HTERT RPE-1 (cell line): Measurements from ENCODE around the gene TUBA8.
"Not testable (repeated sequence)": the region's sequence is repeated elsewhere in the genome, so short reads cannot be mapped to it uniquely, and the experiment has no call there.

Experiments
- in situ Hi-C: fragments of 300-500 bp; cut with MboI; formaldehyde crosslinking; loops from 4 replicates; pipeline ENCODE4 v1.14.3; 2020; ENCODE audit warnings: low sequenced_read_pairs

The TUBA8 gene

GRCh38 chr22:18110194-18110953 lies at the start of gene TUBA8:
TSS of gene TUBA8 (plus strand) at chr22:18110809. CDS start at chr22:18110866, 57 bp downstream.
- in situ Hi-C loops, result no loop called here

- in situ Hi-C loops, result no loop called here
Observed at GRCh38 chr22:18062421-18062820, 48.2 kb upstream of the TUBA8 start.

GRCh38 chr22:18063306-18063705 lies 47.3 kb upstream of the TUBA8 start:
- in situ Hi-C loops, result no loop called here

GRCh38 chr22:18063715-18064114 lies 46.9 kb upstream of the TUBA8 start:
- in situ Hi-C loops, result not testable (repeated sequence)

- in situ Hi-C loops, result no loop called here
Observed at GRCh38 chr22:18064636-18065035, 46.0 kb upstream of the TUBA8 start.

- in situ Hi-C loops, result no loop called here
Observed at GRCh38 chr22:18065256-18065655, 45.4 kb upstream of the TUBA8 start.

- in situ Hi-C loops, result no loop called here
Observed at GRCh38 chr22:18066181-18066859, 44.3 kb upstream of the TUBA8 start.

GRCh38 chr22:18067121-18067520 lies 43.5 kb upstream of the TUBA8 start:
- in situ Hi-C loops, result no loop called here

- in situ Hi-C loops, result no loop called here
Observed at GRCh38 chr22:18067548-18068341, 42.9 kb upstream of the TUBA8 start.

GRCh38 chr22:18068381-18068988 lies 42.1 kb upstream of the TUBA8 start:
- in situ Hi-C loops, result no loop called here

- in situ Hi-C loops, result no loop called here
Observed at GRCh38 chr22:18069041-18069440, 41.6 kb upstream of the TUBA8 start.

- in situ Hi-C loops, result no loop called here
Observed at GRCh38 chr22:18070041-18070440, 40.6 kb upstream of the TUBA8 start.

GRCh38 chr22:18070556-18071306 lies 39.9 kb upstream of the TUBA8 start:
- in situ Hi-C loops, result no loop called here

- in situ Hi-C loops, result not testable (repeated sequence)
Observed at GRCh38 chr22:18071307-18071967, 39.2 kb upstream of the TUBA8 start.

- in situ Hi-C loops, result no loop called here
Observed at GRCh38 chr22:18071968-18072310, 38.7 kb upstream of the TUBA8 start.

GRCh38 chr22:18073467-18073866 lies 37.1 kb upstream of the TUBA8 start:
- in situ Hi-C loops, result no loop called here

GRCh38 chr22:18073927-18074326 lies 36.7 kb upstream of the TUBA8 start:
- in situ Hi-C loops, result not testable (repeated sequence)

GRCh38 chr22:18075101-18075719 lies 35.4 kb upstream of the TUBA8 start:
- in situ Hi-C loops, result no loop called here

GRCh38 chr22:18075720-18076497 lies 34.7 kb upstream of the TUBA8 start:
- in situ Hi-C loops, result no loop called here
